ENCODE measurements around the gene CLEC2L. TPM values are rescaled to one million over a fixed set of nuclear protein-coding genes. Genes with fewer than 3 reads are reported as not detected.

The CLEC2L gene
- 1 to 10 TPM in 1 of 4 donors, not detected in 3; 3.1 TPM for total RNA-seq

DNA sequence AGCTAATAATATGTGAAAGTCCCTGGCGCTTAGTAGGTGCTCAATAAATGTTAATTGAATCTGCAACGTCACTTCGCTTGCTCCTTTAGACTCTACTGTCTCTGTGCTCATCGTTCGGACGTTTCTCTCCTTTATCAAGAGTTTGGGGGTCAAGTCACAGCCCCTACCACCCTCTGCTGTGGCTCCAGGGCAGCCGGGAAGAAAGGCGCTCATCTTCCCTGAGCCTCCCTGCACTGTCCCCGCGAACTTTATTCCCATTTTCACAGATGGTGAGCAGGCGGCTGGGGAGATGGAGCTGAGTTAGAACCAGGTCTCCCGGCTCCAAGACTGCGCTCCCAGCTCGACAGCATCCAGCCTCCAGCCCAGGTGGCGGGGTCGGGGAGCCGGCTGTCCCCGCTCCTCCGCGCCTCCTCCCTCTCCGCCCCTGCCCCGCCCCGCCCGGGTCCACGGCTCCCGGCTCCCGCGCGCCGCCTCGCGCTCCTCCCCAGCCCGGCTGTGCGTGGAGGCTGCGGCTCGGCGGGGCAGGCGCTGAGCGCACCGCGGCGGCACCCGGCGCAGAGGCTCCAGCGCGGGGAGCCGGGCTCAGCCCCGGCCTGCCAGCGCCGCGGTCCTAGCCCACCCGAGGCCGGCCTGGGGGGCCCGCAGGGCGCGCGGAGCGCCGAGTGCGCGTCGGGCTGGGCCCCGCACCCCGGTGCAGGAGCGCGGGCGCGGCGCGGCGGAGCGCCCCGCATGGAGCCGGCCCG is at the start of gene CLEC2L:
Gene CLEC2L, plus strand, starts transcription at position 487 of the 743 bp plus-strand sequence. Its CDS starts 243 bp downstream, at position 730.
- Histone ChIP-seq H3K9me3 (no peaks in the 10 kb centered on the region), H3K27me3 (peaks cover 0 to 42% of the 10 kb centered on the region in 2 donors), H3K4me1 (peaks cover 0 to 11% (median 0%) of the 10 kb centered on the region in 4 donors), H3K27ac (no peak within 1 kb of the TSS), H3K36me3 (no peaks in the 10 kb centered on the region), H3K4me3 (peak within 1 kb of the TSS in 1 of 4 donors; percentile 33)
- TF ChIP-seq POLR2A (IDR thresholded peaks at IDR 0.05): no peak
- TF ChIP-seq EP300 (IDR thresholded peaks at IDR 0.05): no peak
- no peak for TF ChIP-seq CTCF (IDR thresholded peaks at IDR 0.05)
- WGBS, 2 donors: 8 to 17% methylated on average over 13 to 18 of the region's 75 CpGs
- DNase-seq (ENCODE audit: low spot score in 2 of 2): no peak

DNA sequence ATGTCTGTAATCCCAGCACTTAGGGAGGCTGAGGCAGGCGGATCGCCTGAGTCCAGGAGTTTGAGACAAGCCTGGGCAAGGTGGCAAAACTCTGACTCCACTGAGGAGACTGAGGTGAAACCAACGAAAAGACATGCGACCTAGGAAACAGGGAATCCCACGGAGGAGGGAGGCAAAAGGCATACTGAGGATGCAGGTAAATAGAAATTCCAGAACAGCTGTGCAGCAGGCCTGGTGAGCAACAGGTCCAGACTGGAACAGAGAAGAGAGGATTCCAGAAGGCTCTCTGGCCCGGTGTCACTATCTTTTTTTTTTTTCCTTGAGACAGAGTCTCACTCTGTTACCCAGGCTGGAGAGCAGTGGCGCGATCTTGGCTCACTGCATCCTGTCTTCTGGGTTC is 47.3 kb upstream of the CLEC2L start:
- H3K9me3 ChIP-seq: peaks cover 0 to 25% (median 0%) of the 10 kb centered on the region in 4 donors
- WGBS, 2 donors: 84 to 92% methylated on average over 8 of the region's 8 CpGs
- H3K36me3 ChIP-seq: peaks cover 0 to 11% (median 0%) of the 10 kb centered on the region in 3 donors
- peaks cover 0 to 8% of the 10 kb centered on the region in 2 donors for H3K27me3 ChIP-seq
- H3K4me1 ChIP-seq: peaks cover 0 to 4% (median 0%) of the 10 kb centered on the region in 4 donors
- H3K27ac ChIP-seq: no peak overlapping the region
- no peak for DNase-seq (ENCODE audit: low spot score in 2 of 2)
- no peak overlapping the region for H3K4me3 ChIP-seq
- TF ChIP-seq CTCF (IDR thresholded peaks at IDR 0.05): no peak
- no peak for TF ChIP-seq EP300 (IDR thresholded peaks at IDR 0.05)
- TF ChIP-seq POLR2A (IDR thresholded peaks at IDR 0.05): no peak

- no peak for DNase-seq (ENCODE audit: low spot score in 2 of 2)
- Histone ChIP-seq H3K27ac (no peak overlapping the region), H3K36me3 (peaks cover 0 to 11% (median 0%) of the 10 kb centered on the region in 3 donors), H3K27me3 (peaks cover 0 to 15% of the 10 kb centered on the region in 2 donors), H3K4me3 (no peak overlapping the region), H3K4me1 (peaks cover 0 to 4% (median 0%) of the 10 kb centered on the region in 4 donors), H3K9me3 (peaks cover 0 to 25% (median 0%) of the 10 kb centered on the region in 4 donors)
- 85 to 86% methylated on average over 6 of the region's 6 CpGs for WGBS, 2 donors
- TF ChIP-seq POLR2A (IDR thresholded peaks at IDR 0.05): no peak
- no peak for TF ChIP-seq CTCF (IDR thresholded peaks at IDR 0.05)
- TF ChIP-seq EP300 (IDR thresholded peaks at IDR 0.05): no peak
Observed at GRCh38 chr7:139476891-139477290, 46.6 kb upstream of the CLEC2L start.

GRCh38 chr7:139479620-139480019 is 43.9 kb upstream of the CLEC2L start:
- Histone ChIP-seq H3K9me3 (peaks cover 0 to 3% (median 0%) of the 10 kb centered on the region in 4 donors), H3K4me3 (no peak overlapping the region), H3K27me3 (peaks cover 0 to 41% of the 10 kb centered on the region in 2 donors), H3K36me3 (peaks cover 0 to 5% (median 0%) of the 10 kb centered on the region in 3 donors), H3K4me1 (peaks cover 0 to 15% (median 9%) of the 10 kb centered on the region in 4 donors), H3K27ac (no peak overlapping the region)
- 58 to 69% methylated on average over 4 of the region's 4 CpGs for WGBS, 2 donors
- no peak for DNase-seq (ENCODE audit: low spot score in 2 of 2)
- TF ChIP-seq CTCF (IDR thresholded peaks at IDR 0.05): no peak
- TF ChIP-seq POLR2A (IDR thresholded peaks at IDR 0.05): no peak
- no peak for TF ChIP-seq EP300 (IDR thresholded peaks at IDR 0.05)

GRCh38 chr7:139481364-139481763 is 42.1 kb upstream of the CLEC2L start:
- Histone ChIP-seq H3K9me3 (no peaks in the 10 kb centered on the region), H3K27ac (peak overlapping the region in 1 of 4 donors; percentile 24), H3K27me3 (peaks cover 0 to 50% of the 10 kb centered on the region in 2 donors), H3K36me3 (no peaks in the 10 kb centered on the region), H3K4me3 (peak overlapping the region in 1 of 4 donors; percentile 60), H3K4me1 (peaks cover 0 to 15% (median 9%) of the 10 kb centered on the region in 4 donors)
- WGBS, 2 donors: 72 to 74% methylated on average over 4 of the region's 4 CpGs
- no peak for TF ChIP-seq CTCF (IDR thresholded peaks at IDR 0.05)
- TF ChIP-seq EP300 (IDR thresholded peaks at IDR 0.05): no peak
- TF ChIP-seq POLR2A (IDR thresholded peaks at IDR 0.05): no peak
- DNase-seq (ENCODE audit: low spot score in 2 of 2): no peak

Data from tibial nerve (tissue), 4 donors.